ENCODE data around the gene ADSS1. TPM values are rescaled to one million over a fixed set of nuclear protein-coding genes. Genes with fewer than 3 reads are reported as not detected.

ADSS1 gene
- total RNA-seq, 1 experiment from 2014 or later, result 9.9 TPM

DNA sequence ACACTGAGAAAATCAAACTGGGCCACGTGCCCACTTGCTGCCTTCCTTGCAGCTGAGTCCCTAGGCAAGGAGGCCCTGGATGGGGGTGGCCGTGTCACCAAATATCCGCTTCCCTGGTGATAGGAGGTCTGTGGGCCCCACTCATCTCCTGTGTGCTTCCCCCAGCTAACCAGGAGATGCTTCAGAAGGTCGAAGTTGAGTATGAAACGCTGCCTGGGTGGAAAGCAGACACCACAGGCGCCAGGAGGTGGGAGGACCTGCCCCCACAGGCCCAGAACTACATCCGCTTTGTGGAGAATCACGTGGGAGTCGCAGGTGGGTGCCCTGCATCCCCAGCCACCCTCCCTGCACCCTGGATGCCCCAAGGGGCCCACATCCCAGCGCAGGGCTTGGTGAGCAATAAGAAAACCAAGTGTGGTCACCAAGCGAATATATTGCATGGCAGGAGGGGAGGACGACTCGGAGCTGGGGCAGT lies 22.1 kb downstream of the ADSS1 start:
- BruUV-seq (replicated peaks), result no TSS peak
- H3K4me3 ChIP-seq (replicated peaks in 1 of 2; ENCODE audit: low read depth in 1 of 2, low read length in 2 of 2), result no peak overlapping the region
- DNase-seq (ENCODE audit: low read depth, low spot score) (no peak), ATAC-seq (no peak)
- no peaks in the 10 kb centered on the region for H3K27me3 ChIP-seq (ENCODE audit: insufficient read depth, low read length)
- H3K9ac ChIP-seq (ENCODE audit: low read length), result no peak overlapping the region
- no peak overlapping the region for H3K27ac ChIP-seq (ENCODE audit: low read depth, low read length)
- H3K4me2 ChIP-seq (ENCODE audit: low read length), result no peak overlapping the region
- H2AFZ ChIP-seq (ENCODE audit: low read depth, low read length, poor library complexity, severe bottlenecking), result no peak overlapping the region
- TF ChIP-seq EGR1 (IDR thresholded peaks at IDR 0.05; ENCODE audit: low read depth) (no peak), ZNF274 (IDR thresholded peaks at IDR 0.05; ENCODE audit: low read depth, low read length) (no peak), POLR2AphosphoS5 (IDR thresholded peaks at IDR 0.05; ENCODE audit: low read depth, low read length) (no peak), ELF1 (IDR thresholded peaks at IDR 0.05; ENCODE audit: borderline replicate concordance, low read depth) (no peak), EZH2phosphoT487 (IDR thresholded peaks at IDR 0.05; ENCODE audit: borderline replicate concordance) (no peak), RAD21 (IDR thresholded peaks at IDR 0.05; ENCODE audit: low read depth) (no peak), YY1 (IDR thresholded peaks at IDR 0.05; ENCODE audit: extremely low read depth, insufficient replicate concordance, low read depth, low read length) (no peak), POLR2A (IDR thresholded peaks at IDR 0.05; ENCODE audit: borderline replicate concordance, extremely low read depth, insufficient read depth, insufficient read length) (no peak), CEBPB (IDR thresholded peaks at IDR 0.05; ENCODE audit: low read depth) (no peak), SRF (IDR thresholded peaks at IDR 0.05; ENCODE audit: low read depth) (no peak), TCF7L2 (IDR thresholded peaks at IDR 0.05; ENCODE audit: borderline replicate concordance, extremely low read depth, insufficient read depth, insufficient read length) (no peak), ZFX (IDR thresholded peaks at IDR 0.05) (no peak)
- TF ChIP-seq, protein P1, sequence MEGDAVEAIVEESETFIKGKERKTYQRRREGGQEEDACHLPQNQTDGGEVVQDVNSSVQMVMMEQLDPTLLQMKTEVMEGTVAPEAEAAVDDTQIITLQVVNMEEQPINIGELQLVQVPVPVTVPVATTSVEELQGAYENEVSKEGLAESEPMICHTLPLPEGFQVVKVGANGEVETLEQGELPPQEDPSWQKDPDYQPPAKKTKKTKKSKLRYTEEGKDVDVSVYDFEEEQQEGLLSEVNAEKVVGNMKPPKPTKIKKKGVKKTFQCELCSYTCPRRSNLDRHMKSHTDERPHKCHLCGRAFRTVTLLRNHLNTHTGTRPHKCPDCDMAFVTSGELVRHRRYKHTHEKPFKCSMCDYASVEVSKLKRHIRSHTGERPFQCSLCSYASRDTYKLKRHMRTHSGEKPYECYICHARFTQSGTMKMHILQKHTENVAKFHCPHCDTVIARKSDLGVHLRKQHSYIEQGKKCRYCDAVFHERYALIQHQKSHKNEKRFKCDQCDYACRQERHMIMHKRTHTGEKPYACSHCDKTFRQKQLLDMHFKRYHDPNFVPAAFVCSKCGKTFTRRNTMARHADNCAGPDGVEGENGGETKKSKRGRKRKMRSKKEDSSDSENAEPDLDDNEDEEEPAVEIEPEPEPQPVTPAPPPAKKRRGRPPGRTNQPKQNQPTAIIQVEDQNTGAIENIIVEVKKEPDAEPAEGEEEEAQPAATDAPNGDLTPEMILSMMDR (IDR thresholded peaks at IDR 0.05 in 2 of 3, conservative IDR thresholded peaks at IDR 0.05 in 1 of 3; ENCODE audit: borderline replicate concordance in 1 of 3, insufficient read depth in 1 of 3, low read depth in 2 of 3, low read length in 2 of 3), result no peak
- TF ChIP-seq, protein P2, sequence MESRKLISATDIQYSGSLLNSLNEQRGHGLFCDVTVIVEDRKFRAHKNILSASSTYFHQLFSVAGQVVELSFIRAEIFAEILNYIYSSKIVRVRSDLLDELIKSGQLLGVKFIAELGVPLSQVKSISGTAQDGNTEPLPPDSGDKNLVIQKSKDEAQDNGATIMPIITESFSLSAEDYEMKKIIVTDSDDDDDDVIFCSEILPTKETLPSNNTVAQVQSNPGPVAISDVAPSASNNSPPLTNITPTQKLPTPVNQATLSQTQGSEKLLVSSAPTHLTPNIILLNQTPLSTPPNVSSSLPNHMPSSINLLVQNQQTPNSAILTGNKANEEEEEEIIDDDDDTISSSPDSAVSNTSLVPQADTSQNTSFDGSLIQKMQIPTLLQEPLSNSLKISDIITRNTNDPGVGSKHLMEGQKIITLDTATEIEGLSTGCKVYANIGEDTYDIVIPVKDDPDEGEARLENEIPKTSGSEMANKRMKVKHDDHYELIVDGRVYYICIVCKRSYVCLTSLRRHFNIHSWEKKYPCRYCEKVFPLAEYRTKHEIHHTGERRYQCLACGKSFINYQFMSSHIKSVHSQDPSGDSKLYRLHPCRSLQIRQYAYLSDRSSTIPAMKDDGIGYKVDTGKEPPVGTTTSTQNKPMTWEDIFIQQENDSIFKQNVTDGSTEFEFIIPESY (IDR thresholded peaks at IDR 0.05; ENCODE audit: extremely low read depth, insufficient replicate concordance, low read length), result no peak
- TF ChIP-seq, protein P3, sequence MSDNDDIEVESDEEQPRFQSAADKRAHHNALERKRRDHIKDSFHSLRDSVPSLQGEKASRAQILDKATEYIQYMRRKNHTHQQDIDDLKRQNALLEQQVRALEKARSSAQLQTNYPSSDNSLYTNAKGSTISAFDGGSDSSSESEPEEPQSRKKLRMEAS (IDR thresholded peaks at IDR 0.05), result no peak
- TF ChIP-seq, protein P4, sequence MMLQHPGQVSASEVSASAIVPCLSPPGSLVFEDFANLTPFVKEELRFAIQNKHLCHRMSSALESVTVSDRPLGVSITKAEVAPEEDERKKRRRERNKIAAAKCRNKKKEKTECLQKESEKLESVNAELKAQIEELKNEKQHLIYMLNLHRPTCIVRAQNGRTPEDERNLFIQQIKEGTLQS (IDR thresholded peaks at IDR 0.05), result no peak
- TF ChIP-seq, protein P5, sequence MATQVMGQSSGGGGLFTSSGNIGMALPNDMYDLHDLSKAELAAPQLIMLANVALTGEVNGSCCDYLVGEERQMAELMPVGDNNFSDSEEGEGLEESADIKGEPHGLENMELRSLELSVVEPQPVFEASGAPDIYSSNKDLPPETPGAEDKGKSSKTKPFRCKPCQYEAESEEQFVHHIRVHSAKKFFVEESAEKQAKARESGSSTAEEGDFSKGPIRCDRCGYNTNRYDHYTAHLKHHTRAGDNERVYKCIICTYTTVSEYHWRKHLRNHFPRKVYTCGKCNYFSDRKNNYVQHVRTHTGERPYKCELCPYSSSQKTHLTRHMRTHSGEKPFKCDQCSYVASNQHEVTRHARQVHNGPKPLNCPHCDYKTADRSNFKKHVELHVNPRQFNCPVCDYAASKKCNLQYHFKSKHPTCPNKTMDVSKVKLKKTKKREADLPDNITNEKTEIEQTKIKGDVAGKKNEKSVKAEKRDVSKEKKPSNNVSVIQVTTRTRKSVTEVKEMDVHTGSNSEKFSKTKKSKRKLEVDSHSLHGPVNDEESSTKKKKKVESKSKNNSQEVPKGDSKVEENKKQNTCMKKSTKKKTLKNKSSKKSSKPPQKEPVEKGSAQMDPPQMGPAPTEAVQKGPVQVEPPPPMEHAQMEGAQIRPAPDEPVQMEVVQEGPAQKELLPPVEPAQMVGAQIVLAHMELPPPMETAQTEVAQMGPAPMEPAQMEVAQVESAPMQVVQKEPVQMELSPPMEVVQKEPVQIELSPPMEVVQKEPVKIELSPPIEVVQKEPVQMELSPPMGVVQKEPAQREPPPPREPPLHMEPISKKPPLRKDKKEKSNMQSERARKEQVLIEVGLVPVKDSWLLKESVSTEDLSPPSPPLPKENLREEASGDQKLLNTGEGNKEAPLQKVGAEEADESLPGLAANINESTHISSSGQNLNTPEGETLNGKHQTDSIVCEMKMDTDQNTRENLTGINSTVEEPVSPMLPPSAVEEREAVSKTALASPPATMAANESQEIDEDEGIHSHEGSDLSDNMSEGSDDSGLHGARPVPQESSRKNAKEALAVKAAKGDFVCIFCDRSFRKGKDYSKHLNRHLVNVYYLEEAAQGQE (IDR thresholded peaks at IDR 0.05; ENCODE audit: low read depth), result no peak
- H3K36me3 ChIP-seq (ENCODE audit: control insufficient read depth in 1 of 2, insufficient read depth in 2 of 2, low read length in 2 of 2), result no peaks in the 10 kb centered on the region
- no peaks in the 10 kb centered on the region for H3K9me3 ChIP-seq (ENCODE audit: control insufficient read depth in 1 of 2, insufficient read depth in 1 of 2, low read depth in 1 of 2, low read length in 2 of 2)
- POLR2A ChIA-PET, result no interaction called here
- CTCF ChIA-PET, result no interaction called here
- H3K79me2 ChIP-seq (ENCODE audit: insufficient read depth, low read length), result no peaks in the 10 kb centered on the region
- peaks cover 9 to 16% of the 10 kb centered on the region in 2 experiments for H3K4me1 ChIP-seq (ENCODE audit: control insufficient read depth in 1 of 2, insufficient read depth in 2 of 2, low read length in 2 of 2)
- RAD21 ChIA-PET (ENCODE audit: low non-redundant PET in 1 of 2, low total read pairs in 2 of 2, uncharacterized antibody in 2 of 2, unreplicated experiment in 2 of 2), result no interaction called here
- H3K9me2 ChIP-seq (ENCODE audit: insufficient read depth), result no peaks in the 10 kb centered on the region
- intact Hi-C loops (cut with micrococcal nuclease), result no loop called here
- no peaks in the 10 kb centered on the region for H4K20me1 ChIP-seq (ENCODE audit: insufficient read depth)
